AML-193 (cell line): ENCODE measurements around the gene TSSC4.

Experiments
- DNase-seq, 2 experiments: peaks; one replicate each; lab custom pipeline; 2025; lab: John Stamatoyannopoulos, UW

Gene TSSC4

DNA sequence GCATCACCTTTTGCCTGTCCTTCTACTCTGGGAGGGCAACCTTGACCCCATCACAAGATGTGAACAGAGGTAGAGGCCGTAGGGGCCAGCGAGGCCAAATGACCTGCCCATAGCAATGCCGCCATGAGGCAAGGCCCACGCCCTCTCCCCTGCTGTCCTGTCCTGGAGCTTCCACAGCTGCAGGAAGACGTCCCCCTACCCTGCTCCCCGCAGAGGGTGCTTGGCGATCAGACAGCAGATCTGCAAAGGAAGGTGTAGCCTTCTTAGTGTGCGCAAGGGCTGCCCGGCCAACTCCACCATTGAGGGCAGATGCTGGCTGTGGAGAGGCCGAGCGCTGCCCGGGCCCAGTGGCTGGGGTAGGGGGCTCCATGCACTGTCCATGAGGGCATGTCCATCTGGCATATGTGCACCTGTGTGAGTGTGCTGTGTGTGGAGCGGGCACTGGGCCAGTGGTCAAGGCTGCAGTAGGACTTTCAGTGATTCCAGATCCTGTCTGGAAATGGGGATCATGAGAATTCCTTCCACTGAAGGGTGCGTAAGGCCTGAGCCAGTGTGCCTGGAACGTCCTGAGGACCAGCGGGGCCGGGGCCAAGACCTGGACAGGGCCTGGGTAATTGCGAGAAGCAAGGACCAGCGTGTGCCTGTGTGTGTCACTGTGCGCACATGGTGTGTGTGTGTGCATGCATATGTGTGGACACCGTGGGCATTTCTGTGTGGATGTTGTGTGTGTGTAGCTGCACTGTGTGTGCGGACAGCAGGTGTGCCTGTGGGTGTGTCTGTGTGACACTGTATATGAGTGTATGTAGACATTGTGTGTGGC, 32.8 kb downstream of the TSSC4 start:
- no peak for DNase-seq

DNA sequence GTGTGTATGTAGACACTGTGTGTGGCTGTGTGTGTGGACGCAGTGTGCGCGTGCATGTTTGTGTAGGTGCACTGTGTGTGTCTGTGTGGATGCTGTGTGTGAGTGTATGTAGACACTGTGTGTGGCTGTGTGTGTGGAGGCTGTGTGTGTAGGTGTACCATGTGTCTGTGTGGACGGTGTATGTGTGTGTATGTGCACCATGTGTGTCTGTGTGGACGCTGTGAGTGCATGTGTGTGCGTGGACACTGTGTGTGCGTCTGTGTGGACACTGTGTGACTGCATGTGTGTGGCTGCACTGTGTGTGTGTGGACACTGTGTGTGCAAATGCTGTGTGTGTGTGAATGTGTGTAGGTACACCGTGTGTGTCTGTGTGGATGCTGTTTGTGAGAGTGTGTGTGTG, 33.5 kb downstream of the TSSC4 start:
- DNase-seq: no peak

DNA sequence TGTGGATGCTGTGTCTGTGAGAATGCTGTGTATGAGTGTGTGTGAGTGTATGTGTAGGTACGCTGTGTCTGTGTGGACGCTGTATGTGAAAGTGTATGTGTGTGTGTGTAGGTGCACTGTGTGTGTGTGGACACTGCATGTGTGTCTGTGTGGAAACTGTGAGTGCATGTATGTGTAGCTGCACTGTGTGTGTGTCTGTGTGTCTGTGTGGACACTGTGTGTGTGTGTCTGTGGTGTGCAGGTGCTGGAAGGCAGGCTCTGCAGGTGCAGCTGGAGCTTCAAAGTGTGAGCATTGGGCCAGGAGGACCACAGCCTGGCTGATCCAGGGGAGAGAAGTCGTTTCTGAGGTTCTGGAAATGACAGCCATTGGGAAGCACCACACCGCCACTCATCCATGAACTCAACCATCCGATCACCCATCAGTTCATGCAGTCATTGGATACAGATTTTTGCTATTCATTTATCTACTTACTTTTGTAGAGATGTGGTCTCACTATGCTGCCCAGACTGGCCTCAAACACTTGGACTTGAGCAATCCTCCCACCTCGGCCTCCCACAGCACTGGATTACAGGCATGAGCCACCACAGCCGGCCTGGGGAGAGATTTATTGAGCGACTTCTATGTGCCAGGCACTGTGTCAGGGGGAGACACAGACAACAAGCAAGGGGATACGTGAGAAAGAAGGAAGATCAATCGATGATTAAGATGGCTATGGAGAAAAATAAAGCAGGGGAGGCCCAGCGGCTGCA, 34.1 kb downstream of the TSSC4 start:
- no peak for DNase-seq

DNA sequence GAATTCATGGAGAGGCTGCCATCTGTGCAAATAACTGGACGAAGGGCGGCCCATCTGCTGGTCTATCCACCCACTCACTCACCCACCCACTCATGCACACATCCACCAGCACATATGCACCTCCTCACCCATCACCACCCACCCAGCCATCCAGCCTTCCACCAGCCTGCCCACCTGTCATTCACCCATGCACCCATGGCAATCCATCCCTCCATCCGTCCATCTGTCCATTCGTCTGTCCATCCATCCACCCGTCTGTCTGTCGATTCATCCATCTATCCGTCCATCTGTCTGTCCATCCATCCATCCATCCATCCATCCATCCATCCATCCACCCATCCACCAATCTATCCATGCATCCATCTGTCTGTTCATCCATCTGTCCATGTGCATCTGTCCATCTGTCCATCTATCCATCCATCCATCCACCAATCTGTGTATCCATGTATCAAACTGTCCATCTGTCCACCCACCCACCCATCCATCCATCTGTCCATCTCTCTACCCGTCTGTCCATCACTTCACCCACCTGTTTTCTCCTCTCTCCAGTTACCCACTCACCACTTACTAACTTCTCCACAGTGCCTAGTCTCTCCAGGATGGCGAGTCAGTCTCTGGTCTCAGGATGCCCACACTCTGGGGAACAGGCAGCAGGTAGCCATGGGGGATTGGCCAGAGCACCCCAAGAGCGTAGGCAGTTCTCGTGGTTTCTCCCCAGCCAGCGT, 34.9 kb downstream of the TSSC4 start:
- DNase-seq: no peak

DNA sequence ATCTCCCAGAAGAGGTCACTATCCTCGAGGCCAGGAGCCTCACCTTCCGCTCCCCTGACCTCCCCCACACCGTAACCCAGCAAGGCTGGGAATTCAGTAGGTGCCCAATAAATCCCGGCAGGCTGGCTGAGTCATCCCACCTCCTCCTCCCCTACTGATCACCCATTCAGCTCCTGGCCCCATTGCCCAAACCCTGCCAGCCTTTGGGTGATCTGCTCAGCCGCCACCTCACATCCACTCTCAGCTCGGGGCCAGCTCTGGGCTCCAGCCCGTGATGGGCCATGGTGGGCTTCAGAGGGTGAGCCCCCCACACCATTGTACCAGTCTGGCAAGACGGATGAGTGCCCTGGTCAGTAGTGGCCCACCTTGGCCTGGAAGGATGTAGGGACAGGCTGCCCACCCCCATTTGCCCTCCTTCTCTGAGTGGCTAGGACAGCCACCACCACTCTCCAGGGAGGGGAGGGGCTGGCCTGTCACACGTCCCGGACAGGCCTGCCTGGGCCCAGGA, 35.5 kb downstream of the TSSC4 start:
- DNase-seq: no peak

DNA sequence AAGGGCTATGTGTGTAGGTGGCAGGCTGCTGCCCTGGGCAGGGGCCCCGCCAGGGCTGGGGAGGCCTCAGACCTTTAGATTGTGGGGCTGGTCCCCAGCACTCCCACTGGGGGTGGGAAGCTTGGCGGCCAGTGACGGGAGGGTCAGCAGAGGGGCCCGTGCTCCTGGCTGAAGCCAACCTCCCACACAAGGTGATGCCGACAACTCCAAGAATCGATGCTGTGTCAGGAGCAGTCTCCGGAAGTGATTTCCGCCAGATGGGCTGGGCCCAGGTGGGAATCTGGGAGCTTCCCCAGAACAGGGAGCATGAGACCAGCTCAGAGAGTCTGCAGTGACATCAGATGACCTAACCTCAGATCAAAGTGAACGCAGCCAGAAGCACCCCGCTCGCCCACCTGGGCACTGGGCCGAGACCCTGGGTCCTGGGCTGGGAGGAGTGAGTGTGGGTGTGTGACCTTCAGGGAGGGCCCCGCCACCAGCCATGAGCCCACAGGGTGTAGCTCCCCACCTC, 36.0 kb downstream of the TSSC4 start:
- DNase-seq: no peak

DNA sequence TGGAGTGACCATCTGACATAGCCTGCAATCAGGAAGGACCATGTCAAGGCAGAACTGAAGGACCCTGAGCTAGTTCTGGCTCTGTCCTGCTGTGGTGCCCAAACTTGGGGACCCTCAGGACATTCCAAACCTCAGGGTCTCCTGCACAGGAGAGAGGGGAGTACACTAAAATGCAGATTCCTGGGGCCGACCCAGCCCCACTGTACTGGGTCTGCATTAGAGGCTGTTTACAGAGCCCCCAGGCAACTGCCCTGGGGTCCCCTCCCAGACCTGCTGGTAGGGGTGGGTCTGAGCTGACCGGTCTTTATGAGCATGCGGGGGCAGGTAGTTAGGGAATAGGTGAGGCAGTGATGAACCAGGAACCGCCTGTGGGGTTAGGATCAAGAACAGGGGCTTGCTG, 37.0 kb downstream of the TSSC4 start:
- DNase-seq: no peak

DNA sequence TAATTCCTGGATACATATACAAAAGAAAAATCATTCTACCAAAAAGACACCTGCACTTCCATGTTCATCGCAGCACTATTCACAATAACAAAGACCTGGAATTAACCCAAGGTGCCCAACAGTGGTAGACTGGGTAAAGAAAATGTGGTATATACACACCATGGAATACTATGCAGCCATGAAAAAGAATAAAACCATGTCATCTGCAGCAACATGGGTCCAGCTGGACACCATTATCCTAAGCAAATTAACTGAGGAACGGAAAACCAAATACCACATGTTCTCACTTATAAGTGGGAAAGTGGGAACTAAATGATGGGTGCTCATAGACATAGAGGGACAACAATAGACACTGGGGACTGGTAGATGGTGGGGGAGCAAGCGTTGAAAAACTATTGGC, 39.3 kb downstream of the TSSC4 start:
- DNase-seq: no peak

DNA sequence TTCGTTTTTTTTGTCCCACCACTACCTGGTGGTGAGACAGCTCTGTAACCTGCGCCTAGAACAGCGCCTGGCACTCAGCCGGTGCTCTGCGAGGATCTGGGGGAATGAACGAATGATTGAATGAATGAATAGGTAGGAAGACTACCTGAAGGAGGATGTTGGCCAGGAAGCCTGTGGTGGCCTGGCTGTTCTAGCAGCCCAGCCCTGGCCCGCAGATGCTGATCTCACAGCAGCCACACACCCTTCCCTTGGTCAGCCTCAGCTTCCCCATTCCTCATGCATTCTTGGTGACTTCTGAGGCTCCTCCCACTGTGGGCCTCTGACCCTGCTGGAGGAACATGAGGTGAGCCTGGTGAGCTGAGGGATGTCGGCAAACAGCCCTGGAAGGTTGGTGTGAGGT, 40.1 kb downstream of the TSSC4 start:
- no peak for DNase-seq

DNA sequence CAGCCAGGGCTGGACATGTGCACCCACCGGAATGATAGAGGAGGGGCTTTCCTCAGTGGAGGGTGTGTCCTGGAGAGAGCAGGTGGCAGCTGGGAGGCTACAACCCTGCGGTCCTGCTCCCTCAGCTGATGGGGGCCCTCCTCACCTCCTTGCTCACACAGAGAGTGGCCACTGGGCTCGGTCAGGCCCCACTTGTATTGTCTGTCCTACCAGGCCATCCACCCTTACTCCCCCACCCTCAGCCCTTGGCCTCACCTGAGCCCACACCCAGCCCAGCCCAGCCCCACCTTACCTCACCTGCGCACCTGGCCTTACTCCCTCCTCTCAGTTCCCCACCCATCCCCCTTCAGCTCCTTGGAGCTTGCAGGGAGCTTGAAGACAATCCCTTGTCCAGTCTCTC, 40.6 kb downstream of the TSSC4 start:
- no peak for DNase-seq

DNA sequence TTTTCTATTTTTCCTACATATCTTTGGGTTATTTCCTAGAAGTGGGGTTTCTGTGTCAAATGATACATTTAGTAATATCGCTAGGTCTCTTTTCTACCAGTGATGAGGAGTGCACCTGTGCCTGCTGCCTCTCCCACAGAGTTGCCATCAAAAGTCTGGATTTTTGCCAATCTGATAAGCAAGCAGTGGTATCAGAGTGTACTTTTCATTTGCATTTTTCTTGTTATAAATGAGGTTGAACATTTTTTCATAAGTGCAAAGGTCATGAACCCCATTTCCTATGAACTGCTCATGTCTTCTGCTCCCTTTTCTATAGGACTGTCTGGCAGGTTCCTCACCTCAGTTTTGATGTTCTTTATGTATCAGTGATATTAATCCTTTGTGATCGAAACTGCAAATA, 42.0 kb downstream of the TSSC4 start:
- no peak for DNase-seq

DNA sequence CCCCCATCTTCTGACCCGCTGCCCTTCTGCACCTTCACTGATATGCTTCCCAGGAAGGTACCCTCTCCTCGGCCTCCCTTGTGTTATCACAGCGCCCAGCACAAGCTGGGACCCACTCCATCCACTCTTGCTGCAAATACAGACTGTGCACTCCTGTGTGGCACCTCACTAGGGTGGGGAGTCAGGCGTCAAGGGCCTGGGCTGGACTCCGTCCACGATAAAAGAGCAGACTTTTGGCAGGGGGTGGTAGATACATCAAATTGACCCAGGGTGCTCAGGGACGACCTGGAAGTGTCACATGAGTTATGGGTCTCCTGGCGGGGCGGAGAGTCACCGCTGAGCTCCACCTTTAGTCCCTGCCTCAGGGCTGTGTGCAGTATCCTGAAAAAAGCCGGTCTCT, 42.9 kb downstream of the TSSC4 start:
- DNase-seq: no peak

DNA sequence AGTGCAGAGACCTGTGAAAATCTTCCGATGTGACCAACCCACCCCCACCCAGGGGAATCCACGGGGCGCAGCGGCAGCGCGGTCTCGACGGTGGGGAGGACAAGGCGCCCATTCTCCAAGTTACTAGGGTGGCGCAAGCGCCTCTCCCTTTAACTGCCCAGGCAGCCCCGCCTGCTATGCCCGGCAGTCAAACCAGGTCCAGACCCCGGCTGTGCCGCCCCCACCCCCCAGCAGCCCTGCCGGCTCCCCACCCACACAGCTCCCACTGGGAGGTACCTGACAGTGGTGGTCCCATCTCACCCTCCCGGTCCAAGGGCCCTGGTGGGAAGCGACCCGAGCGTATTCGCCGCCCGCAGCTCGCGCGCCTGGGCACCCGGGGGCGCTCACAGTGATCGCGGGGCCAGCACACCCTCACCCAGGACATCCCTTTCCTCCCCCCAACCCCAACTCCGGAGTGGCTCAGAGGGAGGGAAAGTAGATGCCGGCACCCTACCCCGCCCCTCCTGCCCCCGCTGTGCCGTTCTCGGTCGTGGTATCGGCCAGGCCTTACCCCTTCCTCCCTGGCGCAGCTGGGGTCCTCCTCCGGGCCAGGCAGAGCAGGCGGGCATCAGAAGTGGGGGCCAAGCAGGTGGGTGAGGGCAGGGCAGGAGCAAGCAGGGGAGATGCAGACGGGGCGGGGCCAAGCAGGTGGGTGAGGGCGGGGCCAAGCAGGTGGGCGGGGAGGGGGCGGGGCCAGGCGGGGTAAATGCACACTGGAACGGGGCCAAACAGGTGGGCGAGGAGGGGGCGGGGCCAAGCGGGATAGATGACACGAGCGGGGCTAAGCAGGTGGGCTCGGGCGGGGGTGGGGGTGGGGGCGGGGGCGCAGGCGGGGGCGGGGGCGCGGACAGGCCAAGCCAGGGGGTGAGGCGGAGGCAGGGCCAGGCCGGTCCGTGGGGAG, 43.6 kb downstream of the TSSC4 start, which contains the start of gene TRPM5:
Gene TRPM5 (minus strand): TSS at position 634 of the 940 bp plus-strand sequence. CDS start 21,478 bp downstream, outside the sequence.
- no peak for DNase-seq

DNA sequence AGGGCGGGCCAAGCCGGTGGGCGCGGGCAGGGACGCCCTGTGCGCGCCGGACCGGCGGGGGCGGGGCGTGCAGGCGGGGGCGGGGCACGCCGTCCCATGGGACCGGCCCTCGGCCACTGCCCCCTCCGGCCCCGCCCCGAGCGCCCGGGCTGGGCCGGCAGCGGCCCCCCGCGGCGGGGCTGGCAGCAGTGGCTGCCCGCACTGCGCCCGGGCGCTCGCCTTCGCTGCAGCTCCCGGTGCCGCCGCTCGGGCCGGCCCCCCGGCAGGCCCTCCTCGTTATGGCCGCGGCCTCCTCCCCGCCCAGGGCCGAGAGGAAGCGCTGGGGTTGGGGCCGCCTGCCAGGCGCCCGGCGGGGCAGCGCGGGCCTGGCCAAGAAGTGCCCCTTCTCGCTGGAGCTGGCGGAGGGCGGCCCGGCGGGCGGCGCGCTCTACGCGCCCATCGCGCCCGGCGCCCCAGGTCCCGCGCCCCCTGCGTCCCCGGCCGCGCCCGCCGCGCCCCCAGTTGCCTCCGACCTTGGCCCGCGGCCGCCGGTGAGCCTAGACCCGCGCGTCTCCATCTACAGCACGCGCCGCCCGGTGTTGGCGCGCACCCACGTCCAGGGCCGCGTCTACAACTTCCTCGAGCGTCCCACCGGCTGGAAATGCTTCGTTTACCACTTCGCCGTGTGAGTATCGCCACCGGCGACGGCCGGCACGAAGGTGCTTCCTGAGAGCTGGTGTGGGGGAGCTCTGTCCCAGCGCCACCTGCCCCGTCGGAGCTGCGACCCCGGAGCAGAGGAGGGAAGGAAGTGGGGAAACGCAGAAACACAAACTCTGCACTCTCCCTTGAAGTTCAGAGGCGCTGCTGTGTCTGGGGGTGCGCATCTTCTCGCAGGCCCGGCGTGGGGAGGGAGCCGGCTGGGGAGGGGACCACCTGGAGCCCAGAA, 44.5 kb downstream of the TSSC4 start, which contains the start of gene KCNQ1:
Gene KCNQ1 (plus strand): TSS at position 188 of the 925 bp plus-strand sequence. CDS start 91 bp downstream, at position 279.
- no peak for DNase-seq

DNA sequence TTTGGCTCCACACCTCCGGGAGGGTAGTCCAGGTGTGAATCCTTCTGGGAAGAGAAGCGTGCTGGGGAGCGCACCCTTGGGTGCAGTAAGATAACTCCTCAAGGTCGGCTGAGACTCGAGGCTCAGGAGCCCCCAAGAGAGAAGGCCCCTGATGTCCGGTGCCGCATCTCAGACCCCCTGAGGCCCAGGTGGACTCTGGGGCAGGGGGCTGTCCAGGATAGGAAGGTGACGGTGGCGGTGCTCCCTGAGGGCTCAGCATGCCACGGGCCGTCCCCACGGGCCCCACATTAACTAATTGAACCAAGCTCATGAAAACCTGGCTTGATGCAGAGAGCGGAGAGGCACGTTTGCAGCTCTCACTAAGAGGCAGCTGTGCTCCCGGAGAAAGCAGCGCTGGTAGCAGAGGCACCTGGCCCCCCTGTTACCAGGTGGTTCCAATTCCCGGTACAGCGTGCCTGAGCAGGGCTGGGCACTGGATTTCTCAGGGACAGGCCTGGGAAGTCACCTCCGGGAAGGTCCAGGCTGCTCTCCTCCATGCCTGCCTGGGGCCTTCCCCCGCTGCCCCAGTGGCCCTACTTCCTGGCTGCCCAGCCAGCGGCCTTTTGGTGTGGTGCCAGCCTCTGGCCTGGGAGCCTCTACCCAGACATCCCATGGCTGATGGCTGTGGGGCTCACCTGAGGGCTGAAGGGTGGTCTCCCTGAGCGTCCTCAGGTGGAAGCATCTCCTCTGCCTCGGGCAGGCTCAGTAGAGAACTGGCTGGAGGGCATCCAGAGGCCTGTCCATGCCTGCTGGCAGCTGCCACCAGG, 45.4 kb downstream of the TSSC4 start:
- DNase-seq: no peak

DNA sequence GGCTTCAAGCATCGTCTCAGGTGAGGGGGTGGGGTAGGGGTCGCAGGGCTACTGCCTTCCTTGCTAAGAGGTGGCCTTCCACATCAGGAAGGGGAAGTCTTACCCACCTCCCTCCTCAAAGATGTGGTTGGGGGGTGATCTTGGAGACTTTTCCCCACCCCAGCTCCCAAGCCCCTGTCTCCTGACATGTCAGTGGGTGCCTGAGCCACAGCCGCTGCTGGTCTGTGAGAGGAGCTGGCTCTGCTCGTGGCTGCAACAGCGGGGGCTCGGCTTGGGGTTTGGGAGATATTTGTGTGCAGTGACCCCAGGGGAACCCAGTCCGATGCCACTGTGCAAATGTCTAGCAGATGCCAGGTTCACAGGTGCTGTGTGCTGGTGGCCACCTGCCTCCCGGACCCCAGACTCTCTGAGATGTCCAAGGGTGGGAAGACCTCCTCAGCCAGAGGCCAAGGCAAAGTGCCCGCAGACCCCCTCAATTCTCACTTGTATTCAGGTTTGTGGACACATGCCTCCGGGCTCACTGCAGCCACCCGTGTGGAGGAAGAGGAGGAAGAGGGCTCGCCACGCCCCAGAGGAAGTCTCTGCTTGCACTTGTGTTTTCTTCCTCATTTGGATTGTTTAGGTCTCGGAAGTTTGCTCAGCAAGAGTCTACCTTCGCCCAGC, 46.2 kb downstream of the TSSC4 start:
- DNase-seq: peak; percentile 44 to 49

DNA sequence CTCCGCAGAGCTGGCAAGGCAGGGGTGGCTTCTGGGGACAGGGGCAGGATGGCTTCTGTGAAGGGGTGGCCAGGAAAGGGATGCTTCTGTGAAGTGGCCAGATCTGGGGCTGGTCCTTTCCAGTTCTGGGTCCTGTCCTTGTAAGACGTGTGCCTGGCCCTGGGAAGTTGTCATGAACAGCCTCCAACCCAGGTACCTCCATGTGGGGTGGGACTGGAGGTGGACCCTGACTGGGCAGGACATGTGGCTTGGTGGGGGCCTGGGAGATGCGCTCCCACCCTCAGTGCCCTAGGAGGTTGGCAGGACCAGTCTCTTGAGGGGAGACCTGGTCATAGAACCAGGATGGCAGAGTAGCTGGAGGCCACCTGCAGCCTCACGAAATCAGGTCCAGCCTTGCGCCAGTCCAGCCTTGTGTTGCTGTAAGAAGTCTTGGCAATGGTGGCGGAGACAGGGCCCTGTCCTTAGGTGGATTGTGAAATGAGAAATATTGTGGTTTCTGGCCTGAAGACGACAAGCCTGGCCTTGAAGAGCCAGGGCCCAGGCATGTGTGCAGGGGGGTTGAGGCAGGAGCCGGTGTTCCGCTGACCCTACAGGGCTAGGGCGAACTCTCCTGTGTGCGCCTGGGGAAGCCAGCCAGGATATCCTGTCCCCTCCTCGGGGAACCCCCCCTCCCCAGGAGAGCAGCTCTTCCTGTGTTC, 46.9 kb downstream of the TSSC4 start:
- DNase-seq: peak; percentile 66 to 81
